ENCODE measurements around the gene TARP.
"Not testable (repeated sequence)": the region's sequence is repeated elsewhere in the genome, so short reads cannot be mapped to it uniquely, and the experiment has no call there.

TARP gene

GRCh38 chr7:38269704-38270346 is 3.6 kb downstream of the TARP start:
- H3K4me3 Mint-ChIP-seq = peak overlapping the region; percentile 73 to 76

DNA sequence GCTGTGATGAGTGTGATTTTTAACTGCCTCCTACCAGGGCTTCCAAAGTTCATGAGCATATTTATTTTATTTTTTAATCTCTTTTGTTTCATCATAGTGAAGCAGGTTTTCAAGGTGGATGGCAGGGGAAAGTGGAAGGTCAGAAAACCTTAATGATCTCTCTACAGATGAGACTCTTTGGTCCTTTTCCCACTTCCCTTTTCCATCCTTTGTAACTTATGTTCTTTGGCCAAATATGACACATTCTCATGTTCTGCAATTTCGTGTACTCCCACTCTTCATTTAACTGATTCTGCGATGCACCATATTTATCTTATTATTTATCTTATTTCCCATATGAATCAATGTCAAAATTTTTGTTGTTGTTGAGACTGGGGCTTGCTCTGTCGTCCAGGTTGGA is 7.5 kb downstream of the TARP start:
- peak overlapping the region; percentile 75 to 77 for H3K27ac Mint-ChIP-seq
- not testable (repeated sequence) for DNase-seq; H3K9me3 Mint-ChIP-seq; ATAC-seq (replicated peaks); H3K27me3 Mint-ChIP-seq; H3K4me1 Mint-ChIP-seq (ENCODE audit: low read depth in 2 of 2)
- H3K4me3 Mint-ChIP-seq = peak overlapping the region; percentile 76 to 80
- H3K36me3 Mint-ChIP-seq (ENCODE audit: insufficient read depth) = peaks cover 72% of the 10 kb centered on the region

More at GRCh38 chr7:38269704-38270346, 3.6 kb downstream of the TARP start:
- Mint-ChIP-seq H3K27ac (peak overlapping the region in 1 of 2 donors; percentile 32), H3K36me3 (ENCODE audit: insufficient read depth) (peaks cover 63% of the 10 kb centered on the region)
- not testable (repeated sequence) for H3K4me1 Mint-ChIP-seq (ENCODE audit: low read depth in 2 of 2); H3K9me3 Mint-ChIP-seq; DNase-seq; H3K27me3 Mint-ChIP-seq; ATAC-seq (replicated peaks)

GRCh38 chr7:38264602-38265001 is 8.8 kb downstream of the TARP start:
- H3K36me3 Mint-ChIP-seq (ENCODE audit: insufficient read depth) = peaks cover 78% of the 10 kb centered on the region
- peak overlapping the region; percentile 62 to 71 for H3K4me3 Mint-ChIP-seq
- DNase-seq; H3K27me3 Mint-ChIP-seq; H3K4me1 Mint-ChIP-seq (ENCODE audit: low read depth in 2 of 2); H3K9me3 Mint-ChIP-seq: not testable (repeated sequence)
- H3K27ac Mint-ChIP-seq = peak overlapping the region; percentile 75 to 82
- ATAC-seq (replicated peaks) = peak; percentile 66

DNA sequence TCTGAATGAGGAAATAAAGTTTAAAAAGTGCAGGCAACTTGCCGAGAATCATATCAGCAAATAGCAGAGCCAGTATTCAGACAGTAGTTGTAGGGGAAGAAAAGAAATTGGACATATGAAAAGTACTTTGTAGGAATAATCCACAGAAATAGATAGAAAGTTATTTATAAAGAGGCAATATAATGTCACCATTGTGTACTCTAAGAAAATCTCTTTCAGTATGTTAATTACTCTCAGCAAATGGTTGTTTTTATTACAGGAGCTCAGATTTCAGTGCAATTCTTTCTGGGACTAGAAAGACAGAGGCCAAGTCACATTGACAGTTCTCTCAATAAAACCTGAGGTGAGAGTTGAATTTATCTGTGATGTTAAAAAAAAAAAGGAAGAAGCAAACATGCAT is 10.2 kb downstream of the TARP start:
- not testable (repeated sequence) for ATAC-seq (replicated peaks); H3K4me1 Mint-ChIP-seq (ENCODE audit: low read depth in 2 of 2); H3K9me3 Mint-ChIP-seq; H3K27me3 Mint-ChIP-seq; DNase-seq
- Mint-ChIP-seq H3K4me3 (peak overlapping the region; percentile 59 to 71), H3K27ac (peak overlapping the region in 1 of 2 donors; percentile 29), H3K36me3 (ENCODE audit: insufficient read depth) (peaks cover 75% of the 10 kb centered on the region)

- H3K4me3 Mint-ChIP-seq = peak overlapping the region; percentile 59 to 71
- no peaks in the 10 kb centered on the region for H3K9me3 Mint-ChIP-seq
- H3K27me3 Mint-ChIP-seq = no peaks in the 10 kb centered on the region
- peaks cover 77% of the 10 kb centered on the region for H3K36me3 Mint-ChIP-seq (ENCODE audit: insufficient read depth)
- DNase-seq (no peak), ATAC-seq (replicated peaks) (no peak)
- peaks cover under 1 to 12% of the 10 kb centered on the region in 2 donors for H3K4me1 Mint-ChIP-seq (ENCODE audit: low read depth in 2 of 2)
- H3K27ac Mint-ChIP-seq = peak overlapping the region in 1 of 2 donors; percentile 29
These were observed 10.9 kb downstream of the TARP start for GRCh38 chr7:38262545-38262944.

GRCh38 chr7:38262026-38262425 is 11.4 kb downstream of the TARP start:
- Mint-ChIP-seq H3K36me3 (ENCODE audit: insufficient read depth) (peaks cover 79% of the 10 kb centered on the region), H3K4me1 (ENCODE audit: low read depth in 2 of 2) (peaks cover 4 to 14% of the 10 kb centered on the region in 2 donors), H3K4me3 (peak overlapping the region; percentile 59 to 62), H3K27ac (peak overlapping the region; percentile 49 to 81)
- H3K27me3 Mint-ChIP-seq; DNase-seq; ATAC-seq (replicated peaks); H3K9me3 Mint-ChIP-seq: not testable (repeated sequence)

- Mint-ChIP-seq H3K36me3 (ENCODE audit: insufficient read depth) (peaks cover 77% of the 10 kb centered on the region), H3K4me1 (ENCODE audit: low read depth in 2 of 2) (peaks cover 4 to 14% of the 10 kb centered on the region in 2 donors), H3K27ac (peak overlapping the region; percentile 49 to 81), H3K4me3 (peak overlapping the region; percentile 59 to 62)
- not testable (repeated sequence) for H3K9me3 Mint-ChIP-seq; ATAC-seq (replicated peaks); DNase-seq; H3K27me3 Mint-ChIP-seq
These were observed 11.8 kb downstream of the TARP start for GRCh38 chr7:38261601-38262000.

GRCh38 chr7:38259157-38259556 is 14.3 kb downstream of the TARP start:
- H3K27me3 Mint-ChIP-seq, H3K9me3 Mint-ChIP-seq, DNase-seq: not testable (repeated sequence)
- Mint-ChIP-seq H3K27ac (peak overlapping the region; percentile 38 to 82), H3K36me3 (ENCODE audit: insufficient read depth) (peaks cover 70% of the 10 kb centered on the region), H3K4me3 (peak overlapping the region; percentile 27 to 43), H3K4me1 (ENCODE audit: low read depth in 2 of 2) (peaks cover 4 to 13% of the 10 kb centered on the region in 2 donors)
- ATAC-seq (replicated peaks) = peak; percentile 79

GRCh38 chr7:38257350-38257677 is 16.1 kb downstream of the TARP start:
- Mint-ChIP-seq H3K27ac (peak overlapping the region; percentile 62 to 82), H3K9me3 (no peaks in the 10 kb centered on the region), H3K36me3 (ENCODE audit: insufficient read depth) (peaks cover 68% of the 10 kb centered on the region), H3K4me1 (ENCODE audit: low read depth in 2 of 2) (peaks cover 9 to 11% of the 10 kb centered on the region in 2 donors), H3K4me3 (peak overlapping the region; percentile 27 to 55), H3K27me3 (no peaks in the 10 kb centered on the region)
- no peak for DNase-seq
- ATAC-seq (replicated peaks) = no peak

- peaks cover 85% of the 10 kb centered on the region for H3K36me3 Mint-ChIP-seq (ENCODE audit: insufficient read depth)
- H3K4me1 Mint-ChIP-seq (ENCODE audit: low read depth in 2 of 2) = peaks cover 40 to 54% of the 10 kb centered on the region in 2 donors
- ATAC-seq (replicated peaks); DNase-seq; H3K9me3 Mint-ChIP-seq; H3K27me3 Mint-ChIP-seq: not testable (repeated sequence)
- H3K27ac Mint-ChIP-seq = peak overlapping the region; percentile 95 to 99
- H3K4me3 Mint-ChIP-seq = peak overlapping the region; percentile 79 to 80
These were observed 23.6 kb downstream of the TARP start for GRCh38 chr7:38249849-38250248.

GRCh38 chr7:38248069-38248567 is 25.3 kb downstream of the TARP start:
- Mint-ChIP-seq H3K27me3 (no peaks in the 10 kb centered on the region), H3K36me3 (ENCODE audit: insufficient read depth) (peaks cover 93% of the 10 kb centered on the region), H3K4me1 (ENCODE audit: low read depth in 2 of 2) (peaks cover 50 to 69% of the 10 kb centered on the region in 2 donors), H3K9me3 (no peaks in the 10 kb centered on the region), H3K4me3 (peak overlapping the region; percentile 79 to 80), H3K27ac (peak overlapping the region; percentile 95 to 99)
- DNase-seq (no peak), ATAC-seq (replicated peaks) (no peak)

- H3K9me3 Mint-ChIP-seq = no peaks in the 10 kb centered on the region
- no peaks in the 10 kb centered on the region for H3K27me3 Mint-ChIP-seq
- peak; percentile 64 for ATAC-seq (replicated peaks)
- DNase-seq = peak in 1 of 3 experiments; percentile 29
- peaks cover 100% of the 10 kb centered on the region for H3K36me3 Mint-ChIP-seq (ENCODE audit: insufficient read depth)
- H3K27ac Mint-ChIP-seq = peak overlapping the region; percentile 95 to 99
- peaks cover 59 to 78% of the 10 kb centered on the region in 2 donors for H3K4me1 Mint-ChIP-seq (ENCODE audit: low read depth in 2 of 2)
- H3K4me3 Mint-ChIP-seq = peak overlapping the region; percentile 79 to 80
These were observed 27.9 kb downstream of the TARP start for GRCh38 chr7:38245409-38245977.

DNA sequence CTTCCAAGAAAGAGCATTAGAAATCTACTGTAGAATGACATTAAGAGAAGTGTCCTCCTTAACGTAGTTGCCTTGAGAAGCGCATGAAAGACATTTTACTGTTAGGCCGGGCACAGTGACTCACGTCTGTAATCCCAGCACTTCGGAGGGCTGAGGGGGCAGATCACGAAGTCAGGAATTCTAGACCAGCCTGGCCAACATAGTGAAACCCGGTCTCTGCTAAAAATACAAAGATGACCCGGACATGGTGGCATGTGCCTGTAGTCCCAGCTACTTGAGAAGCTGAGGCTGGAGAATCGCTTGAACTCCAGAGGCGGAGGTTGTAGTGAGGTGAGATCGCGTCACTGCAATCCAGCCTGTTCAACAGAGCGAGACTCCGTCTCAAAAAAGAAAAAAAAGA is 28.9 kb downstream of the TARP start:
- H3K4me3 Mint-ChIP-seq = peak overlapping the region; percentile 79 to 80
- peak overlapping the region; percentile 95 to 99 for H3K27ac Mint-ChIP-seq
- DNase-seq = no peak
- no peaks in the 10 kb centered on the region for H3K9me3 Mint-ChIP-seq
- no peaks in the 10 kb centered on the region for H3K27me3 Mint-ChIP-seq
- peaks cover 97% of the 10 kb centered on the region for H3K36me3 Mint-ChIP-seq (ENCODE audit: insufficient read depth)
- H3K4me1 Mint-ChIP-seq (ENCODE audit: low read depth in 2 of 2) = peaks cover 57 to 75% of the 10 kb centered on the region in 2 donors
- ATAC-seq (replicated peaks) = no peak

- not testable (repeated sequence) for DNase-seq, H3K27me3 Mint-ChIP-seq, H3K9me3 Mint-ChIP-seq
- H3K27ac Mint-ChIP-seq = peak overlapping the region; percentile 95 to 99
- peak; percentile 23 for ATAC-seq (replicated peaks)
- H3K36me3 Mint-ChIP-seq (ENCODE audit: insufficient read depth) = peaks cover 97% of the 10 kb centered on the region
- H3K4me1 Mint-ChIP-seq (ENCODE audit: low read depth in 2 of 2) = peaks cover 58 to 74% of the 10 kb centered on the region in 2 donors
- H3K4me3 Mint-ChIP-seq = peak overlapping the region; percentile 79 to 80
These were observed 30.1 kb downstream of the TARP start for GRCh38 chr7:38243345-38243744.

Measured in effector memory CD8-positive, alpha-beta T cell (primary cell).